SHP77 treated with DMSO at 0.1 percent for 48 hours (cell line): ENCODE data around the gene OPN3.

Experiments used
- DNase-seq: peaks from one replicate; lab custom pipeline; 2025; lab: John Stamatoyannopoulos, UW

The OPN3 gene

DNA sequence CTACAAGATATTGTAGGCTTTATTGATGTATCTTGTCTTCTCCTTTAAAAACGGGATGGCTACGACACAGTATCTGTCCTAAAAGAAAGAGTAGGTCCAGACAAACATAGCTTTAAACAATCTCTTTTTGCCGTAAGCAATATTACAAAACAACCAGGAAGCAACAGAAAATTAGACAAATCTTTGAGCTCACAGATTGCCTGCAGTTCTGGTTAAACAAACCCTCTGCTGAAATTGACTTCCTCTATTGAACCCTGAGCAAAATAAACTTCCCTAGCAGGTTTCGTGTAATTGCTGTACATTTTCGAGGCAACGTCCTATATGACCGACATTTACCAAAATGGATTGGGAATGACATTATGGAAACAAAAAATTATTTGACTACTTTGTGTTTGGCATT is 50.6 kb downstream of the OPN3 start:
- no peak for DNase-seq

DNA sequence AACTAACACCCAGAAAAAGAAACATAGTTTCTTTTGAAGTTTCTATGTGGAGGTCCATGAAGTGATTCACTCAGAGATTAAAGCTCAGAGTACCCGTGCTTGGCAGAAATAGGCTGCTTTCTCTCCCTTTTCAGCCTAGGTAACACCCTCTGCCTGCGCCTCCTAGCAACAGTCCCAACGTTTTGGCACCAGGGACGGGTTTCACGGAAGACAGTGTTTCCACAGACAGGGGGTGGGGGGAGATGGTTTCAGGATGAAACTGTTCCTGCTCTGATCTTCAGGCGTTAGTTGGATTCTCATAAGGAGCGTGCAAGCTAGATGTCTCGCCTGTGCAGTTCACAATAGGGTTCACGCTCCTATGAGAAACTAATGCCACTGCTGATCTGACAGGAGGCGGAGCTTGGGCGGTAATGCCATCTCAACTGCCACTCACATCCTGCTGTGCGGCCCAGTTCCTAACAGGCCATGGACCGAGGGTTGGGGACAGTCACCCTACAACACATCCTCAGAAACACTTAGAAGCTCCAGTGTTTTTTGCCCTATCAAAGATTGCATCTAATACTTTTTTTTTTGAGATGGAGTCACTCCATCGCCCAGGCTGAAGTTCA is 53.2 kb downstream of the OPN3 start:
- DNase-seq = no peak

DNA sequence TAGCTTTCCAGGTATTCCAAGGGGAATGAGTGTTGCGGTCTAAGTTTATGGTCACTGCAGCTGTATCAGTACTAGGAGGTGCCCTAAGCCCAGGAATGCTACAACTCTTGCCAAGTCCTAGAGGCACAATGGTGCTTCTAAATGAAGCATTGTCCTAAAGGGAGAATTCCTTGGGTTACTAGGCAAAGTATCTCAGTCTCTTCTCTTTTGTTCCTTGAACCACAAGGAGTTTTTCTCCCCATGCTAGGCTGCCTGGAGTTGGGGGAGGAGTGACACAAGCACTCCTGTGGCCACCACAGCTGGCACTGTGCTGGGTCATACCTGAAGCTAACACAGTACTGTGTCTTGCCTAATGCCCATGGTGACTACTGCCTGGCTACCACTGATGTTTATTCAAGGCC is 57.2 kb downstream of the OPN3 start:
- DNase-seq = no peak

DNA sequence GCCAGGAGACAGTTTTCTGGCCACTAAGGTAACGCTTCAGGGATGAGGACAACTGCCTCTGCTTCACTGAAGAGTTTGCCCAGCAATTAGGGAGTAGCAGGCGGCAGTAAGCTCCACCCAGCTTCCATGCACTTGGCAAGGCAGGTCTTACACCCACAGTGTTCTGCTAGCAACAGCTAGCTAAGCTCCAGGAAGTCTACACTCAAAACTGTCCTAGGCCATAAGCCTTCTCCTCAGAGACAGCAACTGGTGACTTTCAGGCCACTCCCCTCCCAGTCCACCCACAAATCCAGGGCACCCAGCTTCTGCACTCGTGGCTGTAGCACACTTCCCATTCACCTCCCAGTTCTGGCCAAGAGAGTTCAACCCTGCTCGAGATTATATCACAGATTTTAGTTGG is 60.7 kb downstream of the OPN3 start:
- no peak for DNase-seq

DNA sequence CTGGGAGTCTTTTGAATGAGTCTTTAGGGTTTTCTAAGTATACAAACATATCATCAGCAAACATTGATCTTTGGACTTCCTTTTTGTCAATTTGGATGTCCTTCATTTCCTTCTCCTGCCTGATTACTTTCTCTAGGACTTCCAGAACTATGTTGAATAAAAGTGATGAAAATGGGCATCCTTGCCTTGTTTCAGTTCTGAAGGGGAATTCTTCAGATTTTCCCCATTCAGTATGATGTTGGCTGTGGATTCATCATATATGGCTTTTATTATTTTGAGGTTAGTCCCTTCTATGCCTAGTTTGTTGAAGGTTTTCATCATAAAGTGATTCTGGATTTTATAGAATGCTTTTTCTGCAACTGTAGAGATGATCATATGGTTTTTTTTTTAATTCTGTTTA is 66.0 kb downstream of the OPN3 start:
- no peak for DNase-seq

DNA sequence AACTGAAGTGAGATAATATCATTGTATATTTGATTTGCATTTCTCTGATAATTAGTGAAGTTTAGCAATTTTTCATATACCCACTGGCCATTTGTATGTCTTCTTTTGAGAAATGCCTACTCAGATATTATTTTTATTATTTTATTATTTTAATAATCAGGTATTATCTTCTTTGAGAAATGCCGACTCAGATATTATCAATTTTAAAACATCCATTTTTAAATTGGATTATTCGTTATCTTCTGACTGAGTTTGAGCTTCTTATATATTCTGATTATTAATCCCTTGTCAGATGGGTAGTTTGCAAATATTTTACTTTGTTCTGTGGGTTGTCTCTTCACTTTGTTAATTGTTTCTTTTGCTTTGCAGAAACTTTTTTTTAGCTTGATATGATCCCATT is 70.3 kb downstream of the OPN3 start:
- DNase-seq = no peak

DNA sequence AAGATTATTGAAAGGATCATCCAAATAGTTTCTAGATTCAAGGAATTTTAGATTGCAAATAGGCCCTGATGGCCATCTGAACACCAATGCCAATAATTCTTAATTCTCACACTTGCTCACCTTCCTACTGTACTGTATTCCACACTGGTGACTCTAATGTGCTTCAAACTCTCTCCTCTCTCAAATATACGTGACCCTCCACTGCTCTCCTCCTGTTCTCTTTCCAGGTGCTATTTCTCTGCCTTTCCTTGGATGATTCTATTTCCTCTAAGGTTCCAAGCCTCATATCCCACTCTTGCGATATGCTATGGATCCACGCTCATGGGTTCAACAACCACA is 79.4 kb downstream of the OPN3 start:
- DNase-seq = no peak

DNA sequence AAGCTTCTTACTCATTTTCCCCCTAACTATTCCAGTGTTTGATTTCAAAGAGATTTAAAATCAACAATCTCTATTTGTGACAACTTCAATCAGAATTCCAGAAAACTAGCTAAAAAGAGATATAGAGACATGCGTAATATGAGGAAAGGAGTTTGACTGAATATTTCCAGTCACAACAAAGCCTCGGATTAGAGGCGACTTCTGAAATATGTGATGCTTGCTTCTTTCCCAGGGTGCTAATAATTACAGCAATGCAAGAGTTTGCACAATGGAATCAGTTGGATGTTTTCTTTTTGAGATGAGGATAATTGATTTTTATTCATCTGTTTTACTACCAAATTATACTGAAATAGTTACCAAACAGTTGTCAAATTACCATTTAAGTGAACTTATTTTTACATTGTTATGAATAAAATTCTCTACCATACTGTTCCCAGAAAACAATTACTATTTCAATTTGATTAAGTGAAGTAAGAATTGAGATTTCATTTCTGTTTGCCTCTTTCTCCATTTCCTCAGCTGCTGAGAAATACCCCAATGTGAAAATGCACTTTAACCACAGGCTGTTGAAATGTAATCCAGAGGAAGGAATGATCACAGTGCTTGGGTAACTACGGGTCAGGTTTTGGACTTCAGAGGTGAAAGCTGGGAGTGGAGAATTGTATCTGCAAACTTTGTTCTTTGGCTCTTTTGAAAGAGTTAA is 79.9 kb downstream of the OPN3 start:
- DNase-seq = no peak

DNA sequence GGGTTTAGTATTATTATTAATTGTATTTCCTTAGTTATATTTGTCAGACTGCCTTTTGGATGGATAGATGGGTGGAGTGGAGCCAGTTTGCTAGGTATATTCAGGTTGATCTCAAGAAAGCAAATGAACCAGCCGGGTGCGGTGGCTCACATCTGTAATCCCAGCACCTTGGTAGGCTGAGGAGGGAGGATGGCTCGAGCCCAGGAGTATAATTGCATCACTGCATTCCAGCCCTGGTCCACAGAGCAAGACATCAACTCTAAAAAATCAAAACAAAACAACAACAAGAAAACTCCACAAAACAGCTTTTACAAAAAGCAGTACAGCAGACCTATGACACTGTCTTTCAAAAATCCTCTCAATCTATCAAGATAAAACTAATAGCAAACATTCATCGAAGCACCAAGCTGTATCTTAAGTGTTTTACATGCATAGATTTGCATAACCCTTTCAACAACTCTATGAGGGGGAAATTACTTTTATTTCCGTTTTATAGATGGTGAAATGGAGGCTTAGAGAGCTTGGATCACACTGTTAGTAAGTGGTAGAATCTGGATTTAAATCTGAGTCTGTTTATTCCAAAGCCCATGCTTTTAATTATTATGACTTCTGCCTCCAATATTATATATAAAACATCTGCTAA is 82.5 kb downstream of the OPN3 start:
- no peak for DNase-seq

DNA sequence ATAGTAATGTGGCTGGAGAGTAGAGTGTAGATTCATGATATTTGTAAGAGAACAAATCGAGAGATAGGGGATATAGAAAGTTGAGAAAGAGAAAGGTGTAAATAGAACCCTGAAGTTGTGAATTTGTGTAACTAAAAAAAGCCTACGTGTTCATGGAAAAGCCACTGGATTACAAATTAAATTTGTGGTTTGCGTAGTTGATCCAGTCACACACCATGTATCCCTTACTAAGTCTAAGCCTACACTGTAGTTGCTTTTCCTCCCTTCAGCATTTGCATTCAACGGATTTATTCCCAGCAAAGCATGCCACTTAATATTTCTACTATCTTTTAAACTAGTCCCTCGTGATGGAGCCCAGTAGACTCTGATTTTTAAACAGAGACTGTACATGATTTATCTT is 83.1 kb downstream of the OPN3 start:
- DNase-seq = no peak

DNA sequence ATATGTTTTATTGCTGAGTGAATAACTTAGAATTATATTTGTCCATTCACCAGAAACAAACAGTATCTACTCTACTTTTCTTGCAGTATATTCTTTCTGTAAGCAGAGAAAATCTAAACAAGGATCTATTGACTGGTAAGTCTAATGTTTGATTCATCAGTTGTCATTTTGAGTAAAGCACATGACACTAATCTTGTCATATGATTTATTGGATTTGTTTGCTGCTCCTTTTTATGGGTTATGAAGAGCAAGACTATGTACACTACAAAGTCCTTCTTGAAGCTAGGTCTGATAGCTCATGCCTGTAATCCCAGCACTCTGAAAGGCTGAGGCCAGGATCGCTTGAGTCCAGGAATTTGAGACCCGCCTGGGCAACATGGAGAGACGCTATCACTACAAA is 84.6 kb downstream of the OPN3 start:
- DNase-seq = no peak

DNA sequence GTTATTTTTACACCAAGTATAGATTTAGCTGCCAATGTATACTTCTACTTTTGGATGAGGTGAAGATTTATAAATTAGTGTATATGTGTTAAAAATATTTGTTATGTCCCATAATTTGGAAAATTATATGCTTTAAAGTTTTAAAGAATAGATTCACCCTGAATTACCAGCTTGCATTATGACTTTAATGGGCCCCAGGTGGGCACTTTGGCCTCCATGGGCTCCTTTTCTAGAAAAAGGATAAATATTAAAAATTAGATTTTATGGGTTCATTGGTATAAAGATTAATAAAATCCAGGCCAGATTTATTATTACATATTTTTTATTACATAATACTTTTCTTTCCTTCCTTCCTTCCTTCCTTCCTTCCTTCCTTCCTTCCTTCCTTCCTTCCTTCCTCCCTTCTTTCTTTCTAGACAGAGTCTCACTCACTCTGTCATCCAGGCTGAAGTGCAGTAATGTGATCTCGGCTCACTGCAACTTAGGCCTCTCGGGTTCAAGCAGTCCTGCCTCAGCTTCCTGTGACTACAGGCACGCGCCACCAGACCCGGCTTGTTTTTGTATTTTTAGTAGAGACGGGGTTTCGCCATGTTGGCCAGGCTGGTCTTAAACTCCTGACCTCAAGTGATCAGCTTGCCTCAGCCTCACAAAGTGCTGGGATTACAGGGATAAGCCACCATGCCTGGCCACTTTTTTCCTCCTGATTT is 86.1 kb downstream of the OPN3 start:
- no peak for DNase-seq

DNA sequence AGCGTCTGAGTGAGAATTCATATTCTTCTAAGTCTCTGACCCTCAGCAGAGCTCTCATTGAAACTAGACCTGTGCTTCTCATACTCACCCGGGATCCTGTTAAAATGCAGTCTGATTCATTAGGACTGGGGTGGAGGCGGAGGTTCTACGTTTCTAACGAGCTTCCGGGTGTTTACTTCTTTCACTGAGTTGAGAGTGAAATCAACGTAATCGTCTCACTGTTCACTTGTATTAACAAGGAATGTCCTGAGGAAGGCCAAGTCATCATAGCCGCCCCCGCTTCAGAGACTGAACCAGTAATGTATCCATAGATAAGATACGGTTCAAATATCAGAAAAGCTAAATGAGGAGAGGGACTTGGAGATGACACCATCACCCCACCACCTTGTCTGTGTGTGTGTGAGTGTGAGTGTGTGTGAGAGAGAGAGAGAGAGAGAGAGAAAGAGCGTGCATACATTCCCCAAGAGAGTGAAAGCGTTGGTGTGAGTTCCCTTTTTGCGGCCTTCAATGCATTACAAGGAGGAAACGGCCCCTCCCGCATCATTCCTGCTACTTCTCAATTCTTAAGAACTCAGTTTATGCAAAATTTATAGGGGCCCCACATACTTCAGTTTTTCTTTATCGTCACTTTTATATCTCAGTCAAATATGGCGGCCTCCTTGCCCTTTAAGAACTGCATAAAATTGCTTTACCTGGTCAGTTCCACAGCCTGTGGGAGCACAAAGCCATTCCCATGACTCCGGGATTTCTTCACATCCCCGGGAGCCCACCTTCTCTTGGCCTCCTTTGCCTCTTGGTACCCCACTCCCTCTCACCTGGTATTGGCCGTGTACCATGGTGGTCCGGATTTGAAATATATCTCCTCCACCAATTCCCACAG is 88.2 kb downstream of the OPN3 start:
- no peak for DNase-seq

DNA sequence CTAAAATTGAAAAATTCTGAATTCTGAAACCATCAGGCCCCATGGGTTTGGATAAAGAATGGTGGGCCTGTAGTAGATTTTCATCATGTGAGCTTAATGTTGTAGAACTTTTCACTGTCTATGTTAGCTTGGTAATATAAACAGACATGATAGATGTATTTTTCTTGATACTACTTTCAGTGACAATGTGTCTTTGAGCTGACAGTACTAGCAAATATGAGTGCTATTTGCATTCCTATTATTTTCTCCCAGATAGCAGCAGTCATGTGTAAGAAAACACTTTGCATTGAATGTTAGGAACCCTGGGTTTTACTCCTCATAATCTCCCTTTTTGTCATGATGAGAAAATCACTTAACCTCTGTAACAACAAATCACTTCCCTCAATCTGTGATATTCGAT is 89.9 kb downstream of the OPN3 start:
- no peak for DNase-seq

DNA sequence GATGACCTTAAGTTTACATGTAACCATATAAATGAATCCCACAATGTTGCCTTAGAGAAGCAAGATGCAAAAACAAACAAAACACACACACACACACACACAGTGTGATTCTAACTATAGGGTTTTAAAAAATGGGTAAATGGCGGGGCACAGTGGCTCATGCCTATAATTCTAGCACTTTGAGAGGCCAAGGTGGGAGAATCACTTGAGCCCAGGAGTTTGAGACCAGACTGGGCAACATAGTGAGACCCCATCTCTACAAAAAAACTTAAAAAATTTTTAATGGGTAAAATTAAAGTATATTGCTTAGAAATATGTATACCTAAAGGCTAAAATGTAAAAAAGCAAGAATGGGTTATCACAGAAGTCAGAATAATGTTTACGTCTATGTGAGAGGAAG is 92.2 kb downstream of the OPN3 start:
- DNase-seq = no peak
